CD4-positive, alpha-beta T cell treated with Interleukin-17A for 4 hours (primary cell): ENCODE measurements around the gene VPS51.
A peak's percentile ranks its signal among the peaks of the same experiment; 100 is the strongest.

Source experiments
- DNase-seq: peaks from one replicate; pipeline ENCODE4 v3.0.0-alpha.2; 2020; ENCODE audit warnings: mixed read lengths

VPS51 gene

GRCh38 chr11:65121865-65122696, 26.1 kb downstream of the VPS51 start, which contains the start of the genes FAU and MRPL49:
Gene FAU (minus strand): TSS chr11:65122134. CDS start chr11:65121813, 321 bp downstream.
Gene MRPL49 (plus strand): TSS chr11:65122321. CDS start chr11:65122347, 26 bp downstream.
- DNase-seq = peak; percentile 99

GRCh38 chr11:65124480-65125196, 28.6 kb downstream of the VPS51 start:
- DNase-seq = no peak

GRCh38 chr11:65125197-65126056, 29.4 kb downstream of the VPS51 start:
- DNase-seq = no peak

DNA sequence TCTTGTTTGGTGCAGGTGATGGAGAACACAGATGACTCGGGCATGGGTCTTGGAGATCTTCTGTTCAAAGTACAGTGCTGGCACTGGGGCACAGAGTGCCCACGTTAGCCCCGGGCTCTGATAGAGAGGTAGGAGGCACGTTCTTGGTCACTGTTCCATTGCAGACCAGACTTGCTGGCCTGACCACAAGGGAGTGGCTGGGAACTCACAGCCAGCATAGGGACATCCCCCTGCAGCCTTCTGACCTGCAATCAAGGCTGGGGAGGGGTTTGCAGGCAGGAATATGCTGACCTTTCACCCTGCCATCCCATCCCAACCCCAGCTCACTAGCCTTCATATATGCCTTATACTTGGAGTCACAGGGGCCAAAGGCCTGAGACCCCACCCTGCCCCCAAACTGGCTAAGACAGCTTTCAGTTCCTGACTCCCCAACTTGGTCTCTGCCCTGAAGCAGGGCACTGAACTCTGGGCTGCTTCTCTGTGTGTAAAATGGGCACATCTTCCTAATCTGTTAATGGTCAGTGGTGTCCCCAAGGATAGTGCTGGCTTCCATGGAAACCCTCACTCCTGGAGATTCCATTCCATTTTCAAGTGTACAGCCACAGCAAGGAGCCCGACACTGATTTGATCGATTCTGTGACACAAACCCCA, 30.7 kb downstream of the VPS51 start:
- no peak for DNase-seq

DNA sequence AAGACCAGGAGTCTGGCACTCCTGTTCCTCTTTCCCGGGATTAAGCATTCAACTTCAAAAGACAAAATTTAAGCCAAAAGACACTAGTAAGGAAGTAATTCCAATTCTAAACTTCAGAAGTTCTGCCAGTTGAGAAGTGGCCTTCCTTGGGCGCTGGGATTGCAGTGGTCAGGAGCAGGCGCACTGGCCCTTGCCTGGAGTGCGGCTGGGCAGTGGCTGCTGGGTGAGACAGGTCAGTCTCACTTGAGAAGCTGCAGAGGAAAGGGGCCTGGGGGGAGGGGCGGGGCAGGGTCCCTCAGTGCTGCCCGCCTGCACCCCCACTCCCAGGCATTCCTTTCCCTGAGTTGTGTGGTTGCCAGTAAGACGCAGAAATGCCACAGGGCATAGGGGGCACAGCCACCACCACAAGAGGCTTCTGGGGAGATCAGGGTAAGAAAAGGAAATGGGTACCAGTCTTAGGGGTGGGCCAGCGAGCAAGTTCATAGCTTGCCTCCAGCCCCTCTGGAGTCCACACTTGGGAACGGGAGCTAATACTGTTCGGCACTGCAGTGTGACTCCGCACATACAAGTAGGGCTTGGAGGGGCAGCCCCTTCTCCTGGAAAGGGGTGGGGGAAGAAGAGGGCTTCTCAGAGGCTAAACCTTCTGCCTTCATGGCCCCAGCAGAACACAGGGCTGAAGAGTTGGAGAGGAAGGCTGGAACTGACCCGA, 31.6 kb downstream of the VPS51 start:
- DNase-seq = no peak

- DNase-seq = no peak
These were observed 32.5 kb downstream of the VPS51 start for GRCh38 chr11:65128182-65129145.

DNA sequence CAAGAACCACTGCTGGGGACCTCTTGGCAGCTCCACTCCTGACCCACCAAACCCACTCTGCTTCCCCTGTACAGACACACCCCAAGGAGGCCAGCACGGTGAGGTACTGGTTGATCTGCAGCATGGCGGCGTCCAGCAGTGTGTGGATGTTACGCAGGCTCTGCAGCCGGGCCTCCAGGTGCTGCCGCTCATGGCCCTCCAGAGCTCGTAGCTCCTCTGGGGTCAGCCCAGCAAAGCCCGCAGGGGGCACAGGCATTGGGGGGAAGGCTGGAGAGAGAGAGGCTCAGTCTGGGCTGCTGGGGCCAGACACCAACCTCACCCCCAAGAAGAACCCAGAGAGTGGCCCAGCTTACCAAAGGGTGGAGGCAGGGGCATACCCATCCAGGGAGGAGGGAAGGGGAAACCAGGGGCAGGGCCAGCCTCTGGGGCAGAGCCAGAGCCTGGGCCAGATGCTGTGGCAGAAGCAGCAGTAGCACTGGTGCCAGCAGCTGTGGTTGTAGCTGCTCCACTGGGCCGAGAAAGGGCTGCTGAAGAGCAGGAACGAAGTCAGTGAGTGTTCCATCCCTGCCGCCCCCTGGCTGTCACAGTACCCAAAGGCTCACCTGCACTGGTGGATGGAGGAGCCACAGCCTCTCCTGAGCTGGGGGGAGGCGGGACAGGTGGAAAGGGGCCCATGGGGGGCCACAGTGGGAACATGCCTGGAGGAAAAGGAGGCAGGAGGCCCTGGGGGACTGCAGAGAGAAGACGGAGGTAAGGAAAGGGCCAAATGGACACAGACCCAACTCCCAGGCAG, 33.8 kb downstream of the VPS51 start:
- DNase-seq = no peak

- no peak for DNase-seq
These were observed 34.8 kb downstream of the VPS51 start for GRCh38 chr11:65130631-65131416.

DNA sequence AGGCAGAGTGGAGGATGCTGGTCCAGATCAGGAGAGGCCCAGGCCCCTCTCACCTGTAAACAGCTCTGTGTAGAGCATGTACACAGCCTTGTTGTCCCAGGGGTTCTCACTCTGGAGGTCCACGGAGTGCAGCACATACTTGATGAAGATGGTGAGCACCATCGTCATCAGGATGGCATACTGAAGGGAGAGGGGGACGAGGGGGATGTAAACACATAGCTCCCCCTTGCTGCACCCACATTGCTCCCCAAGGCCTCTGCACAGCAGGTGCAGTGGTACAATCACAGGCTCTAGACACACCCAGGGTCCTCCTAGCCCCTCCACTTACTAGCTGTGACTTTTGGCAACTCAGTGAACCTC, 35.4 kb downstream of the VPS51 start:
- no peak for DNase-seq

DNA sequence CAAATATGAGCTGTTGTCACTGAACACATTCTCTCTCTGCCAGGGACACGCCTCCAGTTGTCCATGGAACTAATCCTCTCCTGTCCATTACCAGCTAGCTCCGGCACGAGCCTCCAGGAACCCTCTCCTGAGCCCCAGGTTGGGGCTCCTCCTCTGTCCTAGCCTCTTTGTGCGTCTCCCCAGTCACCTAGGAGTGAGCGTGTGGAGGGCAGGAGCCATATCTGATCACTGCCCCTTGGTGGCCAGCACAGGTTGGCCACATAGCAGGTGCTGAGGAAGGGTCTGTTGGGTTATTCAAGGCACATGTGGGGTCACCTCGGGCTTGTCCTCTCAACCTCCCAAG, 35.9 kb downstream of the VPS51 start:
- no peak for DNase-seq

GRCh38 chr11:65132238-65132987, 36.4 kb downstream of the VPS51 start:
- DNase-seq = no peak

- peak; percentile 69 for DNase-seq
These were observed 37.1 kb downstream of the VPS51 start for GRCh38 chr11:65132988-65133700.

DNA sequence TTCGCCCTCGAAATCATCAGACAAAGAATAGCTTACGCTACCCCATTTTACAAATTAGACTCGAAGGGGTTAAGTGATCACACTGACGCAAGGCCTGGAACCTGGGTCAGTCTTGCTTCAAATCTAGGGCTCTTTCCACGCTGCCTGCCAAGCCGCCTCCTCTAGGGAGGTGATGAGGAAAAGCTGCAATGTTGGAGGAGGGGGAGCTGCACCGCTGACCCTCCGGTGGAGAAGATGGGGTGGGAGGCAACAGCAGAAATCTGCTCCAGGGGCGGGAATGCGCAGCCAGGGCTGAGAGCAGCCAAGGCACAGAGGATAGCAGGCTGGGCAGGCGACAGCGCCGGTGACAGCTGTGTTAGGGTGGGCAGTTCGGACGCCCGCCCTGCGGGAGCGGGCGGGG, 37.7 kb downstream of the VPS51 start:
- no peak for DNase-seq

DNA sequence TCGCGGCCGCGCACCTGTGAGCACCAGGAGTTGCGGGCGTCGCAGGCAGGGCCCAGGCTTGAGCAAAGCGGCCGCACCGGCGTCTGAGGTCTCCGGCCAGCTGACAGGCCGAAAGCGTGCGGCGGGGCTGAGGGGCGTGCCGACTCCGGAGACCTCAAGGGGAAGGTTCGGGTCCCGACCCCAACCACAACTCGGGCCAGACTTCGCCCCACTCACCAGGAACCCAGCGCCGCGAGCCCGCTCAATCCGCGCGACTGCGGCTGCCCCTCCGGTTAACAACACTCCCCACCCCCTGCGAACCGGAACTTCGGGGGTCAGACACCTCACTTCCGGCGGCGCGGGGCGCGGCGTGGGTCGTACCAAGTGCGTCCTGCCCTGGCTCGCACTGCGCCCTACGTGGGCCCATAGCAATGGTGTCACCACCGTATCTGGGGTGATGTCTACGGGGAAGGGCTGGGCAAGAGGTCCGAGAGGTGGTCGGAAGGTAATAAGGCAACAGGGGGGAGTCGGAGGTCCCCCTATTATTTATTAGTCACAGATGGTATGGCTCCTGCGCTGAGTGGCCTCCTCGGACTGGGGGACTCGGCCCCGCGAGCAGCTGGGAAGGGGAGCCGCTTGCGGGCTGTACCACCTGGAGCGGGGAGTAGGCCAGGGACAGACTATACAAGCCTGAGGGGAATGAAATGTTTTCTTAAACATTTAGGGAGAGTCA, 38.4 kb downstream of the VPS51 start, which contains the start of gene SYVN1:
TSS of gene SYVN1 (minus strand) at position 280 of the 712 bp plus-strand sequence. CDS start 918 bp downstream, outside the sequence.
- peak; percentile 93 for DNase-seq

- DNase-seq = peak; percentile 83
These were observed 39.1 kb downstream of the VPS51 start for GRCh38 chr11:65134952-65135632.

DNA sequence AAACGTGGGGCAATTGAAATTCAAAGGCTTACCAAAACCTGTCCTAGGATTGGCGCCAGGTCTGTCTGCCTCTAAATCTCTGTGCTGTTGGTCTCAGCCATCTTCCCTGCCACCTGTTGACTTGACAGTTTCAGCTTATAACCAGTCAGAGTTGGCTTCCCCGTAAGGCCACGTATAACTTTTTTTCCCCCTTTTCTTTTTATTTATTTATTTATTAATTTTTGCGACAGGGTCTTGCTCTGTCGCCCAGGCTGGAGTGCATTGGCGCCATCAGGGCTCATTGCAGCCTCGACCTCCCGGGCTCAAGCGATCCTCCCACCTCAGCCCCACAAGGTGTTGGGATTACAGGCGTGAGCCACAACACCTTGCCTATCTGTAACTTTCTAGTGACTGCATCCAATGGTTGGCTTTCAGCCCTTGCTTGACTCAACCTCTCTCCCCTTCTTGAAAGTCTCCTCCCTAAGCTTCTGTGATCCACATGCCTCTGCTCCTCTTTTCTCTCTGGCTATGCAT, 39.7 kb downstream of the VPS51 start:
- DNase-seq = no peak
